ENCODE measurements around the gene PLPPR1. TPM values are rescaled to one million over a fixed set of nuclear protein-coding genes. Genes with fewer than 3 reads are reported as not detected.

PLPPR1 gene
- total RNA-seq, 4 donors from 2014 or later: 0.27 to 0.42 TPM; not detected in 2

- Histone ChIP-seq H3K27me3 (no peaks in the 10 kb centered on the region), H3K4me1 (no peaks in the 10 kb centered on the region), H3K9me3 (peaks cover 0 to 6% (median 0%) of the 10 kb centered on the region in 3 donors), H3K36me3 (no peaks in the 10 kb centered on the region), H3K27ac (no peak overlapping the region), H3K4me3 (no peak overlapping the region)
- ATAC-seq: no peak
- 88% methylated on average over 1 of the region's 1 CpG; no CpG with 5 or more reads in 1 of the 2 donors for WGBS, 2 donors (ENCODE audit: low coverage in 1 of 2)
- TF ChIP-seq, protein P1, sequence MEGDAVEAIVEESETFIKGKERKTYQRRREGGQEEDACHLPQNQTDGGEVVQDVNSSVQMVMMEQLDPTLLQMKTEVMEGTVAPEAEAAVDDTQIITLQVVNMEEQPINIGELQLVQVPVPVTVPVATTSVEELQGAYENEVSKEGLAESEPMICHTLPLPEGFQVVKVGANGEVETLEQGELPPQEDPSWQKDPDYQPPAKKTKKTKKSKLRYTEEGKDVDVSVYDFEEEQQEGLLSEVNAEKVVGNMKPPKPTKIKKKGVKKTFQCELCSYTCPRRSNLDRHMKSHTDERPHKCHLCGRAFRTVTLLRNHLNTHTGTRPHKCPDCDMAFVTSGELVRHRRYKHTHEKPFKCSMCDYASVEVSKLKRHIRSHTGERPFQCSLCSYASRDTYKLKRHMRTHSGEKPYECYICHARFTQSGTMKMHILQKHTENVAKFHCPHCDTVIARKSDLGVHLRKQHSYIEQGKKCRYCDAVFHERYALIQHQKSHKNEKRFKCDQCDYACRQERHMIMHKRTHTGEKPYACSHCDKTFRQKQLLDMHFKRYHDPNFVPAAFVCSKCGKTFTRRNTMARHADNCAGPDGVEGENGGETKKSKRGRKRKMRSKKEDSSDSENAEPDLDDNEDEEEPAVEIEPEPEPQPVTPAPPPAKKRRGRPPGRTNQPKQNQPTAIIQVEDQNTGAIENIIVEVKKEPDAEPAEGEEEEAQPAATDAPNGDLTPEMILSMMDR (IDR thresholded peaks at IDR 0.05): no peak
- TF ChIP-seq POLR2AphosphoS5 (IDR thresholded peaks at IDR 0.05): no peak
- no peak for TF ChIP-seq POLR2A (IDR thresholded peaks at IDR 0.05)
Measured at GRCh38 chr9:101130054-101130453, 101.5 kb downstream of the PLPPR1 start.

DNA sequence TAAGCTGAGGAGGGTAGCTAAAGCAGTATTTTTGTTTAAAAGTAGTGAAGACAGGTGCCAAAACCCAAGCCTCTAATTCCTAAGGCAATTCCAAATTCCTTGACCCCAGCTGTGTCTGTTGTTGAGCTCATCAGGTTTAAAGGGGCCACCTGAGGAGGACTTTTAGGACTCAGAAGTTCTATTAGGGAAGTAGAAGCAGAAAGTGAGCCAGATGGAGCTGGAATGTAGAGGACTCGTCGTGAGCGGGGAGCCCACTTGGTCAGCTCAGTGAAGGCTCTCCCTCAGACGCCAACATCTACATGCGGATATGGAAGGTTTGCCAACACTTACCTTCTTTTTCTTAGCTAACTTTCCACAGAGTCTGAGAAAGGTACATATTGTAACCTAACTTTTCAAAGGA, 102.8 kb downstream of the PLPPR1 start:
- no peak for ATAC-seq
- TF ChIP-seq POLR2A (IDR thresholded peaks at IDR 0.05): no peak
- TF ChIP-seq, protein P1 (IDR thresholded peaks at IDR 0.05): no peak
- TF ChIP-seq POLR2AphosphoS5 (IDR thresholded peaks at IDR 0.05): no peak
- TF ChIP-seq EP300 (IDR thresholded peaks at IDR 0.05): no peak
- peaks cover 0 to 6% (median 0%) of the 10 kb centered on the region in 3 donors for H3K9me3 ChIP-seq
- no peak overlapping the region for H3K27ac ChIP-seq
- H3K27me3 ChIP-seq: no peaks in the 10 kb centered on the region
- 68 to 76% methylated on average over 5 of the region's 5 CpGs for WGBS, 2 donors (ENCODE audit: low coverage in 1 of 2)
- no peak overlapping the region for H3K4me3 ChIP-seq
- no peaks in the 10 kb centered on the region for H3K36me3 ChIP-seq
- no peaks in the 10 kb centered on the region for H3K4me1 ChIP-seq

DNA sequence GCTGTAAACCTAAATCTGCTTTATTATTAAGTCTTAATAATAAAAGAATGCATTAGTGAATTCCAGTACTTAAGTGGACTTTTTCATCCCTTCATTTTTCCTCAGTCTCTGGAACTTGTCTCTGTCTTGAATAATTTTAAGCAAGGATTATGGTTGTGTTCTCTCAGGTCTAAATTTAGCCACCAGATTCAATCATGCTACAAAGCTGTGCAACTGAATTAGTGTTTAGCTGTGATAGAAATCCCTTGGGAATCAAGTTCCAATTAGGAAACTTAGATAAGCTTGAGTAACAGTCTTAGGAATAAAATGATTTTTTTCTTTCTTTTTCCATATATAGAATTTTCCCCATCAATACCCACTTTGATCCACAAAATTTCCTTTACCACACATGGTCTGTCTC, 104.3 kb downstream of the PLPPR1 start:
- no peak overlapping the region for H3K27ac ChIP-seq
- H3K4me3 ChIP-seq: no peak overlapping the region
- H3K4me1 ChIP-seq: no peaks in the 10 kb centered on the region
- no peaks in the 10 kb centered on the region for H3K36me3 ChIP-seq
- no peaks in the 10 kb centered on the region for H3K9me3 ChIP-seq
- TF ChIP-seq EP300 (IDR thresholded peaks at IDR 0.05): no peak
- TF ChIP-seq POLR2A (IDR thresholded peaks at IDR 0.05): no peak
- TF ChIP-seq, protein P1 (IDR thresholded peaks at IDR 0.05): no peak
- TF ChIP-seq POLR2AphosphoS5 (IDR thresholded peaks at IDR 0.05): no peak
- H3K27me3 ChIP-seq: no peaks in the 10 kb centered on the region
- no peak for ATAC-seq

- H3K36me3 ChIP-seq: no peaks in the 10 kb centered on the region
- TF ChIP-seq, protein P1 (IDR thresholded peaks at IDR 0.05): no peak
- TF ChIP-seq EP300 (IDR thresholded peaks at IDR 0.05) (no peak), POLR2AphosphoS5 (IDR thresholded peaks at IDR 0.05) (no peak), POLR2A (IDR thresholded peaks at IDR 0.05) (no peak)
- no peak overlapping the region for H3K27ac ChIP-seq
- ATAC-seq: no peak
- no peaks in the 10 kb centered on the region for H3K9me3 ChIP-seq
- no peak overlapping the region for H3K4me3 ChIP-seq
- H3K4me1 ChIP-seq: no peaks in the 10 kb centered on the region
- no peaks in the 10 kb centered on the region for H3K27me3 ChIP-seq
Measured at GRCh38 chr9:101138509-101138908, 110.0 kb downstream of the PLPPR1 start.

DNA sequence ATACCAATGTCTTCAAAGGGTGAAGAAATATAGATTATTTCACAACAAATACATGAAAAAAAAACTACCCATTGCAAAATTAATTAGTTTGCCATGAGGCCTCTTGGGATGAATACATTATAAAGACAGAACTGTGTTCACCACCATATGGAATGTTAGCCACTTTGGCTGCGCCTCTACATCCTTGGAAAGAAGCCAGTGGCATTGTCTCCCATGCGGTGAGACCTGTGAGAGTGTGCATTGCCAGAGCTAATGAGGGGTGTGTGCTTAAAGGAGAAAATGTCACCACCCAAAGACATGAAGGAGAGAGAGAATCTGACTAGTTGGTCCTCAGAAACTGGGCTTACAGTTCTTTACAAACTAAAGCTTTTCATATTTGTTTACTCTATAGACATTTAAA, 110.6 kb downstream of the PLPPR1 start:
- Histone ChIP-seq H3K27ac (no peak overlapping the region), H3K4me3 (no peak overlapping the region), H3K4me1 (no peaks in the 10 kb centered on the region), H3K9me3 (no peaks in the 10 kb centered on the region), H3K27me3 (no peaks in the 10 kb centered on the region), H3K36me3 (no peaks in the 10 kb centered on the region)
- ATAC-seq: no peak
- TF ChIP-seq POLR2AphosphoS5 (IDR thresholded peaks at IDR 0.05): no peak
- no peak for TF ChIP-seq EP300 (IDR thresholded peaks at IDR 0.05)
- TF ChIP-seq, protein P1 (IDR thresholded peaks at IDR 0.05): no peak
- TF ChIP-seq POLR2A (IDR thresholded peaks at IDR 0.05): no peak
- WGBS, 2 donors (ENCODE audit: low coverage in 1 of 2): 77 to 86% methylated on average over 2 of the region's 2 CpGs

Data from gastroesophageal sphincter (tissue), 4 donors.